GM21381 (cell line): ENCODE measurements around the gene SRSF8.

Source experiments
- ATAC-seq: cut with Tn5 transposase; IDR thresholded peaks from one replicate; pipeline ENCODE4 v1.9.1; 2021; ENCODE audit warnings: mild to moderate bottlenecking, moderate library complexity; ENCODE audit not compliant: unreplicated experiment

SRSF8 gene

GRCh38 chr11:95067841-95068219, 1.1 kb downstream of the SRSF8 start:
- no peak for ATAC-seq

- peak; percentile 65 for ATAC-seq
Observed at GRCh38 chr11:95068549-95068948, 1.8 kb downstream of the SRSF8 start.

GRCh38 chr11:95070471-95070870, 3.8 kb downstream of the SRSF8 start:
- ATAC-seq = no peak

GRCh38 chr11:95072948-95073347, 6.2 kb downstream of the SRSF8 start:
- no peak for ATAC-seq

- ATAC-seq = no peak
Observed at GRCh38 chr11:95074792-95075563, 8.3 kb downstream of the SRSF8 start.

- ATAC-seq = no peak
Observed at GRCh38 chr11:95076416-95076815, 9.7 kb downstream of the SRSF8 start.

- ATAC-seq = no peak
Observed at GRCh38 chr11:95076981-95077380, 10.3 kb downstream of the SRSF8 start.

- no peak for ATAC-seq
Observed at GRCh38 chr11:95078526-95078925, 11.8 kb downstream of the SRSF8 start.

GRCh38 chr11:95081010-95081409, 14.3 kb downstream of the SRSF8 start:
- no peak for ATAC-seq

GRCh38 chr11:95081412-95081811, 14.7 kb downstream of the SRSF8 start:
- ATAC-seq = no peak

- ATAC-seq = no peak
Observed at GRCh38 chr11:95082576-95083001, 15.9 kb downstream of the SRSF8 start.

GRCh38 chr11:95084509-95084908, 17.8 kb downstream of the SRSF8 start:
- no peak for ATAC-seq

- ATAC-seq = no peak
Observed at GRCh38 chr11:95085117-95085816, 18.5 kb downstream of the SRSF8 start.

- ATAC-seq = no peak
Observed at GRCh38 chr11:95086151-95086550, 19.4 kb downstream of the SRSF8 start.

GRCh38 chr11:95086836-95087570, 20.3 kb downstream of the SRSF8 start:
- no peak for ATAC-seq

GRCh38 chr11:95088946-95089619, 22.4 kb downstream of the SRSF8 start:
- ATAC-seq = peak; percentile 48

- peak; percentile 85 for ATAC-seq
Observed at GRCh38 chr11:95089620-95090542, 23.2 kb downstream of the SRSF8 start, which contains the start of gene ENDOD1. TSS of gene ENDOD1 (plus strand) at chr11:95089846. CDS start at chr11:95089928, 82 bp downstream.

- ATAC-seq = no peak
Observed at GRCh38 chr11:95091663-95092180, 25.0 kb downstream of the SRSF8 start.

GRCh38 chr11:95092549-95093324, 26.0 kb downstream of the SRSF8 start:
- ATAC-seq = no peak
